H1 (cell line): Measurements from ENCODE around the gene SLC25A26. TPM values are rescaled to one million over a fixed set of nuclear protein-coding genes. Genes with fewer than 3 reads are reported as not detected.

ENCODE experiments used
- CTCF ChIA-PET: fragments of 300-600 bp; sonication (Branson Sonifier 250); formaldehyde crosslinking; loops from one replicate; lab custom pipeline; 2021; ENCODE audit not compliant: partially characterized antibody; lab: Charles Lee
- POLR2A ChIA-PET: fragments of 300-600 bp; sonication (Branson Sonifier 250); formaldehyde crosslinking; loops from one replicate; lab custom pipeline; 2021; ENCODE audit warnings: inconsistent platforms; ENCODE audit not compliant: partially characterized antibody; lab: Charles Lee
- DNase-seq, 2 experiments: peaks; one replicate each; pipeline versions ENCODE4 v3.0.0 to v3.0.0-alpha.2; 2010 to 2022; ENCODE audit warnings: low spot score in 2 of 2, low read depth in 1 of 2, mixed read lengths in 1 of 2
- FAIRE-seq: peaks from 2 replicates; lab custom pipeline; 2011; peaks lifted over from hg19 to GRCh38; lab: Jason Lieb, UNC
- H2AFZ ChIP-seq: 2 replicates; pipeline ENCODE4 v1.8.1; 2012; ENCODE audit warnings: low read length, inconsistent platforms
- H2AK5ac ChIP-seq: 2 replicates; pipeline ENCODE4 v1.6.1; 2013; ENCODE audit warnings: low read depth, low read length
- H2BK120ac ChIP-seq: replicated peaks from 2 replicates; pipeline ENCODE3; 2013; ENCODE audit warnings: low read depth, low read length, inconsistent platforms
- H2BK12ac ChIP-seq: 2 replicates; pipeline ENCODE4 v1.6.1; 2013; ENCODE audit warnings: low read depth, low read length
- H2BK15ac ChIP-seq: 2 replicates; pipeline ENCODE4 v1.6.1; 2013; ENCODE audit warnings: low read length
- H2BK20ac ChIP-seq: 2 replicates; pipeline ENCODE4 v1.6.1; 2013; ENCODE audit warnings: low read length
- H2BK5ac ChIP-seq: 2 replicates; pipeline ENCODE4 v1.6.1; 2013; ENCODE audit warnings: low read depth, low read length
- H3K14ac ChIP-seq: 2 replicates; pipeline ENCODE4 v1.6.1; 2013; ENCODE audit warnings: inconsistent platforms; ENCODE audit not compliant: insufficient read length
- H3K18ac ChIP-seq: 2 replicates; pipeline ENCODE4 v1.6.1; 2013; ENCODE audit warnings: low read length; ENCODE audit errors: extremely low read depth
- H3K23ac ChIP-seq: 2 replicates; pipeline ENCODE4 v1.6.1; 2013; ENCODE audit warnings: inconsistent platforms; ENCODE audit not compliant: insufficient read length
- H3K23me2 ChIP-seq: 2 replicates; pipeline ENCODE4 v1.6.1; 2013; ENCODE audit warnings: low read depth, low read length
- H3K27ac ChIP-seq: 2 replicates; pipeline ENCODE4 v1.6.1; 2011; ENCODE audit warnings: low read depth, low read length, inconsistent platforms
- H3K27me3 ChIP-seq, 4 experiments: replicated peaks in 1 of 4; 1 replicate in 1 of 4; 2 replicates in 3 of 4; pipeline versions ENCODE4 v1.6.1 to v1.8.1; 2011 to 2013; ENCODE audit warnings: low read length in 3 of 4, mild to moderate bottlenecking in 3 of 4, inconsistent platforms in 2 of 4, mixed read lengths in 2 of 4, moderate library complexity in 1 of 4; ENCODE audit not compliant: control insufficient read depth in 3 of 4, insufficient read depth in 3 of 4; ENCODE audit errors: extremely low read depth in 1 of 4
- H3K36me3 ChIP-seq, 4 experiments: 2 replicates each; pipeline versions ENCODE4 v1.6.1 to v1.8.1; 2011 to 2013; ENCODE audit warnings: mild to moderate bottlenecking in 4 of 4, low read length in 3 of 4, moderate library complexity in 2 of 4, control low read depth in 1 of 4, inconsistent platforms in 1 of 4; ENCODE audit not compliant: insufficient read depth in 4 of 4, control insufficient read depth in 2 of 4
- H3K4ac ChIP-seq: replicated peaks from 2 replicates; pipeline ENCODE3; 2013; ENCODE audit warnings: low read length, low read depth, mixed read lengths, inconsistent platforms; ENCODE audit not compliant: insufficient read length
- H3K4me1 ChIP-seq, 4 experiments: replicated peaks in 1 of 4; 1 replicate in 1 of 4; 2 replicates in 3 of 4; pipeline versions ENCODE4 v1.6.1 to v1.8.1; 2011 to 2013; ENCODE audit warnings: low read length in 3 of 4, inconsistent platforms in 2 of 4, mixed read lengths in 1 of 4; ENCODE audit not compliant: insufficient read depth in 4 of 4, control insufficient read depth in 3 of 4
- H3K4me2 ChIP-seq, 2 experiments: 2 replicates each; pipeline versions ENCODE4 v1.6.1 to v1.8.1; 2011 to 2013; ENCODE audit warnings: low read depth in 2 of 2, low read length in 2 of 2, control low read depth in 1 of 2, inconsistent platforms in 1 of 2, mild to moderate bottlenecking in 1 of 2; ENCODE audit not compliant: insufficient read depth in 1 of 2
- H3K4me3 ChIP-seq, 4 experiments: fragments of 200-600, 300-600 bp in 1 of 4; sonication (generic), shearing (Covaris generic), sonication (Bioruptor Twin) in 1 of 4; 2 replicates each; pipeline versions ENCODE4 v1.5.1 to v1.8.1; 2011 to 2016; ENCODE audit warnings: low read length in 4 of 4, low read depth in 3 of 4, control low read depth in 2 of 4, inconsistent platforms in 2 of 4, mild to moderate bottlenecking in 2 of 4, mixed read lengths in 1 of 4, moderate library complexity in 1 of 4; ENCODE audit not compliant: insufficient read depth in 2 of 4; ENCODE audit errors: extremely low read depth in 1 of 4
- H3K56ac ChIP-seq: replicated peaks from 2 replicates; pipeline ENCODE3; 2013; ENCODE audit warnings: low read depth, mild to moderate bottlenecking, mixed read lengths, low read length, inconsistent platforms; ENCODE audit not compliant: insufficient read length
- H3K79me1 ChIP-seq: 2 replicates; pipeline ENCODE4 v1.6.1; 2013; ENCODE audit warnings: low read depth, low read length, control low read depth
- H3K79me2 ChIP-seq, 2 experiments: 2 replicates each; pipeline versions ENCODE4 v1.6.1 to v1.8.1; 2012 to 2013; ENCODE audit warnings: low read length in 2 of 2, mild to moderate bottlenecking in 2 of 2, inconsistent platforms in 1 of 2; ENCODE audit not compliant: insufficient read depth in 2 of 2, control insufficient read depth in 1 of 2
- H3K9ac ChIP-seq, 4 experiments: replicated peaks in 1 of 4; 1 replicate in 1 of 4; 2 replicates in 3 of 4; pipeline versions ENCODE4 v1.6.1 to v1.8.1; 2011 to 2013; ENCODE audit warnings: low read depth in 3 of 4, low read length in 3 of 4, control low read depth in 2 of 4, mild to moderate bottlenecking in 2 of 4, moderate library complexity in 2 of 4, inconsistent platforms in 1 of 4; ENCODE audit errors: extremely low read depth in 1 of 4
- H3K9me3 ChIP-seq, 2 experiments: 2 replicates each; pipeline versions ENCODE4 v1.6.1 to v1.8.1; 2012 to 2013; ENCODE audit warnings: mild to moderate bottlenecking in 2 of 2, moderate library complexity in 2 of 2, control low read depth in 1 of 2, inconsistent platforms in 1 of 2, low read depth in 1 of 2, low read length in 1 of 2, mixed read lengths in 1 of 2; ENCODE audit not compliant: insufficient read depth in 2 of 2
- H4K20me1 ChIP-seq, 2 experiments: replicated peaks in 1 of 2; 2 replicates each; pipeline versions ENCODE3 to v1.8.1; 2011 to 2013; ENCODE audit warnings: inconsistent platforms in 2 of 2, low read length in 2 of 2, mild to moderate bottlenecking in 1 of 2; ENCODE audit not compliant: insufficient read depth in 2 of 2, control insufficient read depth in 1 of 2
- H4K5ac ChIP-seq: 2 replicates; pipeline ENCODE4 v1.6.1; 2013; ENCODE audit warnings: low read length, low read depth, mixed read lengths, inconsistent platforms; ENCODE audit not compliant: insufficient read length
- H4K8ac ChIP-seq: 2 replicates; pipeline ENCODE4 v1.8.0; 2013; ENCODE audit warnings: mild to moderate bottlenecking, moderate library complexity, low read length, inconsistent platforms; ENCODE audit not compliant: insufficient read depth; ENCODE audit errors: extremely low read depth
- H4K91ac ChIP-seq: replicated peaks from 2 replicates; pipeline ENCODE3; 2013; ENCODE audit warnings: low read length, mixed read lengths, inconsistent platforms; ENCODE audit not compliant: insufficient read length
- BCL11A ChIP-seq, 2 experiments: IDR thresholded peaks; one replicate each; pipeline ENCODE4 v1.6.1; 2011; ENCODE audit warnings: low read depth in 2 of 2, low read length in 2 of 2, mild to moderate bottlenecking in 2 of 2
- CHD2 ChIP-seq: IDR thresholded peaks from 2 replicates; pipeline ENCODE4 v1.6.1; 2012; ENCODE audit warnings: low read length, improper control_type of control experiment
- PHF8 ChIP-seq: fragments of 200-600 bp; sonication (generic); conservative IDR thresholded peaks from 2 replicates; pipeline ENCODE4 v1.7.1; 2012; ENCODE audit warnings: low read depth, mild to moderate bottlenecking, inconsistent platforms, low read length, moderate library complexity
- POLR2AphosphoS5 ChIP-seq: IDR thresholded peaks from 2 replicates; pipeline ENCODE4 v1.6.1; 2011; ENCODE audit warnings: low read depth, low read length
- SP1 ChIP-seq: IDR thresholded peaks from 2 replicates; pipeline ENCODE4 v1.6.1; 2011; ENCODE audit warnings: low read depth, low read length
- WGBS, 2 experiments: shearing (Covaris generic) in 1 of 2; methylation state at CpG; one replicate each; pipeline versions ENCODE4 v1.1.6 to v1.1.7; 2013 to 2015; ENCODE audit warnings: low lambda C conversion rate in 2 of 2, mixed read lengths in 2 of 2, inconsistent platforms in 1 of 2, low coverage in 1 of 2, missing lambda C conversion rate in 1 of 2; ENCODE audit not compliant: insufficient replicate concordance in 2 of 2, insufficient coverage in 1 of 2, insufficient read length in 1 of 2; ENCODE audit errors: extremely low coverage in 1 of 2, missing lambda C conversion rate in 1 of 2; 5-methylcytosine and 5-hydroxymethylcytosine counted together
- polyA plus RNA-seq, 7 experiments: library from polyadenylated mRNA; depleted of rRNA in 3 of 7; stranded (reverse) in 5 of 7; unstranded in 2 of 7; fragments of >200 nt in 5 of 7; fragments of 200-250 nt in 2 of 7; gene quantifications; 1 replicate in 5 of 7; 2 replicates in 1 of 7; 4 replicates in 1 of 7; pipeline versions ENCODE4 v1.2.1 to v1.2.3, GENCODE V29; 2011 to 2013; ENCODE audit warnings: missing spikeins in 2 of 7, mixed read lengths in 2 of 7
- total RNA-seq: library from RNA; stranded (reverse); fragmentation: NEBNext Ultra II Directional; extraction: Animal tissue kit (Norgen Biotek cat#: 25700); gene quantifications from 2 replicates; pipeline ENCODE4 v1.2.1, GENCODE V29; 2021

Gene SLC25A26
- total and polyA plus RNA-seq, 2 of the 8 experiments (the other 6 are each of a cell fraction or from before 2014, with no cell fraction given), result 30.0 to 37.0 TPM

DNA sequence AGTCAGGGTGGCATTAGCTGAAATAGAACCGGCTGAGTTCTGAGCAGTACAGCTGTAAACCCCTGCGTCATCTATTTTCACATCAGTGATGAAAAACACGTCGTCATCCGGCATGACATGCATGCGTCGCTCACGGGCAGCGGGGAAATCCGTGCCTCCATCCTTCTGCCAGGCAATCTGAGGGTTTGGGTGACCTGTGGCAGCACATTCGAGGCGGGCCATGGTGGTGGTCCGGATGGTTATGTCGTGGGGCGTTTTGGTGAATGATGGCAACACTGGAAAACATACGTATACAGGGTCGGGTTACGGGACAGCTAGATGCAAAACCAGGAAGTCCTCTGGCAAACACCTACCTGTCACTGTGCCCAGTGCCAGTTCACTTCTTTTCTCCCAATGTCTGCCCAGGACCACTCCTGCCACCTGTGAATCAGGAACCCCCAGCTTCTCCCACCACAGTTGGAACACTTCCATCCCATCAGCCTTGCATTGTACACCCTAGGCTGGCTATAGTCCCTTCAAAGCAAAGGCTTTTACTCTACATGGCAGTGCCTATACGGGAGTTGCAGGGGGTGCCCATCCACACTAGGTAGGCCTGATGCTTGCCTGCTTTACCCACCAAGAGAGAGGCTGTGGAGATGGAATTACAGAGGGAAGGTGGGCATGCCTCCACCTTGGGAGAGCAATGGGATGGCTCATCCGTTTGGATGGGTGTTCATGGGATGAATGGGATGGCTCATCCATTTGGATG is 163.4 kb downstream of the SLC25A26 start:
- WGBS, 2 experiments, result 94% methylated on average over 20 of the region's 20 CpGs; no CpG with 5 or more reads in 1 of the 2 experiments
- Histone ChIP-seq H3K27me3 (no peaks in the 10 kb centered on the region), H3K23ac (no peak overlapping the region), H2AK5ac (no peak overlapping the region), H4K5ac (no peak overlapping the region), H3K4me2 (no peak overlapping the region), H4K8ac (peak overlapping the region; percentile 30; the same call in 1 of the 2 replicates), H3K18ac (no peak overlapping the region), H4K91ac (no peak overlapping the region), H2AFZ (no peak overlapping the region), H3K79me1 (no peaks in the 10 kb centered on the region), H3K9me3 (no peaks in the 10 kb centered on the region; a peak in 1 of 4 replicates), H2BK20ac (no peak overlapping the region), H3K56ac (no peak overlapping the region), H2BK120ac (no peak overlapping the region), H3K4me3 (no peak overlapping the region), H3K4ac (no peak overlapping the region), H3K36me3 (peaks cover 67 to 94% (median 79%) of the 10 kb centered on the region in 4 experiments), H3K79me2 (peaks cover 0 to 17% of the 10 kb centered on the region in 2 experiments; a peak in 2 of 4 replicates), H2BK15ac (no peak overlapping the region), H4K20me1 (peaks cover 5 to 20% of the 10 kb centered on the region in 2 experiments), H3K9ac (no peak overlapping the region), H3K14ac (no peak overlapping the region), H2BK5ac (no peak overlapping the region), H2BK12ac (no peak overlapping the region), H3K27ac (no peak overlapping the region), H3K4me1 (no peaks in the 10 kb centered on the region), H3K23me2 (no peaks in the 10 kb centered on the region)
- DNase-seq (peak in 1 of 2 experiments; percentile 35), FAIRE-seq (no peak)
- ChIA-PET CTCF (interaction anchor here (0.9 to 4.3 kb wide), 8 partner anchors 11 to 130 kb away, joined by 3 to 24 read pairs (median 4); no protein-coding TSS in a partner anchor), POLR2A (no interaction called here)
- TF ChIP-seq POLR2AphosphoS5 (peak; percentile 43; the same call in 1 of the 2 replicates), BCL11A (IDR thresholded peaks at IDR 0.05; ENCODE audit: low read depth in 2 of 2, low read length in 2 of 2) (no peak), PHF8 (no peak), CHD2 (no peak), SP1 (no peak)
